Choroid plexus epithelial cell (primary cell): ENCODE measurements around the gene SKP2.

Experiments
- DNase-seq: peaks from one replicate; pipeline ENCODE4 v3.0.0-alpha.2; 2010; ENCODE audit warnings: low read depth
- H3K4me3 ChIP-seq: 2 replicates; pipeline ENCODE4 v1.5.1; 2011; ENCODE audit warnings: low read depth, mild to moderate bottlenecking, control low read depth, low read length, moderate library complexity
- CTCF ChIP-seq: conservative IDR thresholded peaks from 2 replicates; pipeline ENCODE4 v1.5.1; 2011; ENCODE audit warnings: low read depth, mild to moderate bottlenecking, control low read depth, inconsistent platforms, low read length, moderate library complexity

Gene SKP2

GRCh38 chr5:36230151-36230790, 78.4 kb downstream of the SKP2 start:
- DNase-seq, result no peak
- no peak overlapping the region for H3K4me3 ChIP-seq
- TF ChIP-seq CTCF, result no peak

- no peak for DNase-seq
- no peak overlapping the region for H3K4me3 ChIP-seq
- TF ChIP-seq CTCF, result no peak
Observed at GRCh38 chr5:36232533-36232932, 80.6 kb downstream of the SKP2 start.
